Glomerular visceral epithelial cell (primary cell): ENCODE measurements around the gene EBLN1.

Source experiments
- DNase-seq: peaks from one replicate; pipeline ENCODE4 v3.0.0-alpha.2; 2016; ENCODE audit errors: extremely low spot score

The EBLN1 gene

GRCh38 chr10:22217842-22218241 is at the start of gene EBLN1:
Gene EBLN1 (minus strand): TSS chr10:22218015. CDS start chr10:22209983, 8,032 bp downstream.
- DNase-seq: no peak

GRCh38 chr10:22265839-22266537 is 48.2 kb upstream of the EBLN1 start:
- DNase-seq: no peak

GRCh38 chr10:22263106-22263505 is 45.3 kb upstream of the EBLN1 start:
- DNase-seq: no peak

- DNase-seq: no peak
These were observed 41.5 kb upstream of the EBLN1 start for GRCh38 chr10:22259280-22259679.

GRCh38 chr10:22258471-22258870 is 40.7 kb upstream of the EBLN1 start:
- DNase-seq: no peak

- DNase-seq: no peak
These were observed 35.7 kb upstream of the EBLN1 start for GRCh38 chr10:22253580-22253882.

- DNase-seq: no peak
These were observed 35.2 kb upstream of the EBLN1 start for GRCh38 chr10:22252801-22253579.

GRCh38 chr10:22252224-22252800 is 34.5 kb upstream of the EBLN1 start:
- no peak for DNase-seq

GRCh38 chr10:22251751-22252223 is 34.0 kb upstream of the EBLN1 start:
- DNase-seq: peak; percentile 31

- DNase-seq: no peak
These were observed 33.3 kb upstream of the EBLN1 start for GRCh38 chr10:22250897-22251660.

- DNase-seq: no peak
These were observed 29.8 kb upstream of the EBLN1 start for GRCh38 chr10:22247636-22248035.

GRCh38 chr10:22246680-22247391 is 29.0 kb upstream of the EBLN1 start:
- DNase-seq: peak; percentile 67

- DNase-seq: peak; percentile 55
These were observed 27.8 kb upstream of the EBLN1 start for GRCh38 chr10:22245567-22245966.

GRCh38 chr10:22244855-22245254 is 27.0 kb upstream of the EBLN1 start:
- no peak for DNase-seq

- DNase-seq: no peak
These were observed 26.2 kb upstream of the EBLN1 start for GRCh38 chr10:22244001-22244400.

GRCh38 chr10:22243321-22243720 is 25.5 kb upstream of the EBLN1 start:
- DNase-seq: no peak

GRCh38 chr10:22231260-22231659 is 13.4 kb upstream of the EBLN1 start:
- no peak for DNase-seq

GRCh38 chr10:22230158-22230833 is 12.5 kb upstream of the EBLN1 start:
- DNase-seq: peak; percentile 30

GRCh38 chr10:22229802-22230157 is 12.0 kb upstream of the EBLN1 start:
- DNase-seq: no peak

- DNase-seq: peak; percentile 92
These were observed 11.4 kb upstream of the EBLN1 start for GRCh38 chr10:22228943-22229801.
